Osteocyte (in vitro differentiated cells): Measurements from ENCODE around the gene SLC35G4. TPM values are rescaled to one million over a fixed set of nuclear protein-coding genes. Genes with fewer than 3 reads are reported as not detected.

Source experiments
- DNase-seq: peaks from one replicate; pipeline ENCODE4 v3.0.0; 2021; ENCODE audit warnings: mixed read lengths; ENCODE audit not compliant: unreplicated experiment; ENCODE audit errors: extremely low spot score
- H3K27ac Mint-ChIP-seq: one replicate; pipeline ENCODE4 v1.8.0; 2021; ENCODE audit warnings: mild to moderate bottlenecking, mixed read lengths; ENCODE audit not compliant: unreplicated experiment
- H3K27me3 Mint-ChIP-seq: one replicate; pipeline ENCODE4 v1.8.0; 2021; ENCODE audit warnings: mixed read lengths; ENCODE audit not compliant: unreplicated experiment
- H3K36me3 Mint-ChIP-seq: one replicate; pipeline ENCODE4 v1.8.0; 2021; ENCODE audit warnings: mixed read lengths; ENCODE audit not compliant: unreplicated experiment
- H3K4me1 Mint-ChIP-seq: one replicate; pipeline ENCODE4 v1.8.0; 2021; ENCODE audit warnings: mixed read lengths; ENCODE audit not compliant: unreplicated experiment
- H3K4me3 Mint-ChIP-seq: one replicate; pipeline ENCODE4 v1.8.0; 2021; ENCODE audit warnings: mild to moderate bottlenecking, moderate library complexity, mixed read lengths; ENCODE audit not compliant: unreplicated experiment
- H3K9me3 Mint-ChIP-seq: one replicate; pipeline ENCODE4 v1.8.0; 2021; ENCODE audit warnings: mixed read lengths; ENCODE audit not compliant: unreplicated experiment
- CTCF ChIP-seq: fragments of 200-600 bp; sonication (generic); IDR thresholded peaks from 2 replicates; pipeline ENCODE4 v1.5.0; 2021; ENCODE audit warnings: antibody characterized with exemption, mild to moderate bottlenecking, moderate library complexity
- total RNA-seq: library from RNA; stranded (reverse); gene quantifications from 2 replicates; pipeline ENCODE4 v1.2.1, GENCODE V29; 2021

The SLC35G4 gene
- total RNA-seq, 1 donor from 2014 or later = not detected

GRCh38 chr18:11578799-11579198, 30.6 kb upstream of the SLC35G4 start:
- DNase-seq = no peak
- Mint-ChIP-seq H3K4me3 (no peak overlapping the region), H3K4me1 (no peaks in the 10 kb centered on the region), H3K36me3 (no peaks in the 10 kb centered on the region), H3K9me3 (no peaks in the 10 kb centered on the region), H3K27me3 (peaks cover 25% of the 10 kb centered on the region), H3K27ac (no peak overlapping the region)
- no peak for TF ChIP-seq CTCF

DNA sequence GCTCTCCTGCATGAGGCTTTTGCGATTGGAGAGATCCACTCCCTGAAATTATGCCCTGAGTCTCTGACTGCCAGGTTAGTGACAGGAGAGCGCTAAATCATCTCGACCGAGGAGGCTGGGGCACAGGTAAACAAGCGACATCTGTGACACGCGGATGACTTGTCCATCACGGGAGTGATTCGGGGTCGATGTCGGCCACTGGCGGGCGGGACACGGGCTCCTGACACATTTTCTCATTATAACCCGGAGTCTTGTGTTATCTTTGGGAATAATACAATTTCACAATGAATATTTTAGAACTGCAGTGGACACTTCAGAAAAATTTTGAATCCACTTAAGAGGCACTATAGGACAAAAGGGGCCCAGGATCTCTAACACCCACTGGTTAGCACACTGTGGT, 29.5 kb upstream of the SLC35G4 start:
- H3K27me3 Mint-ChIP-seq = peaks cover 18% of the 10 kb centered on the region
- H3K27ac Mint-ChIP-seq = no peak overlapping the region
- no peak for TF ChIP-seq CTCF
- no peak overlapping the region for H3K4me3 Mint-ChIP-seq
- no peak for DNase-seq
- H3K36me3 Mint-ChIP-seq = no peaks in the 10 kb centered on the region
- no peaks in the 10 kb centered on the region for H3K4me1 Mint-ChIP-seq
- H3K9me3 Mint-ChIP-seq = no peaks in the 10 kb centered on the region

GRCh38 chr18:11581286-11581685, 28.1 kb upstream of the SLC35G4 start:
- no peak for TF ChIP-seq CTCF
- Mint-ChIP-seq H3K4me3 (no peak overlapping the region), H3K27me3 (peaks cover 13% of the 10 kb centered on the region), H3K27ac (no peak overlapping the region), H3K36me3 (no peaks in the 10 kb centered on the region), H3K4me1 (peaks cover under 1% of the 10 kb centered on the region), H3K9me3 (no peaks in the 10 kb centered on the region)
- DNase-seq = no peak

- Mint-ChIP-seq H3K36me3 (no peaks in the 10 kb centered on the region), H3K9me3 (no peaks in the 10 kb centered on the region), H3K4me3 (no peak overlapping the region), H3K27me3 (peaks cover 27% of the 10 kb centered on the region), H3K4me1 (peaks cover 2% of the 10 kb centered on the region), H3K27ac (no peak overlapping the region)
- DNase-seq = no peak
- no peak for TF ChIP-seq CTCF
Measured at GRCh38 chr18:11585596-11585995, 23.8 kb upstream of the SLC35G4 start.

DNA sequence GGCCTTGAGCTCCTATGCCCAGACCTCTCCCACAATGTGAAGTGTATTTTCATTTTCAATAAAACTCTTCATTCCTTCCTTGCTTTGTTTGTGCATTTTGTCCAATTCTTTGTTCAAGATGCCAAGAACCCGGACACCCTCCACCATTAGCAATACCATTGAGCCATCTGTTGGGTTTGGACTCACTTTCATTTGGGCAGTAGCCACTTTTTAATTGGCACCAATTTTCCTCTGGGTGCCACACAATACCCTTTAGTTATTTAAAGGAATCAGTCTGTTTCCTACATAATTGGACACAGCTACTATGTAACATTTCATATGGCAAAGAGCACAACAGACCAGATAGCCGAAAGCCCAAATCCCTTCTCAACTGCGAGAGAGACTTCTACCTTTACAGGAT, 22.5 kb upstream of the SLC35G4 start:
- H3K4me3 Mint-ChIP-seq = no peak overlapping the region
- H3K27me3 Mint-ChIP-seq = peaks cover 33% of the 10 kb centered on the region
- DNase-seq = no peak
- no peak overlapping the region for H3K27ac Mint-ChIP-seq
- H3K9me3 Mint-ChIP-seq = no peaks in the 10 kb centered on the region
- H3K36me3 Mint-ChIP-seq = no peaks in the 10 kb centered on the region
- H3K4me1 Mint-ChIP-seq = peaks cover 2% of the 10 kb centered on the region
- TF ChIP-seq CTCF = no peak
